Neural cell (in vitro differentiated cells): ENCODE results near the gene NLN.

ENCODE experiments used
- CTCF ChIP-seq: fragments of 450-650 bp; IDR thresholded peaks from 2 replicates; pipeline ENCODE4 v1.5.1; 2014; ENCODE audit warnings: antibody characterized with exemption, mild to moderate bottlenecking, moderate library complexity; ENCODE audit not compliant: poor library complexity, severe bottlenecking
- EP300 ChIP-seq: fragments of 450-650 bp; conservative IDR thresholded peaks from 2 replicates; pipeline ENCODE4 v1.6.1; 2014; ENCODE audit warnings: antibody characterized with exemption, mild to moderate bottlenecking, moderate library complexity; ENCODE audit not compliant: poor library complexity, severe bottlenecking
- EZH2 ChIP-seq: fragments of 200-600, 300-800 bp; shearing (Covaris generic), sonication (generic); IDR thresholded peaks from 2 replicates; pipeline ENCODE4 v1.6.1; 2014; ENCODE audit warnings: antibody characterized with exemption, low read length, borderline replicate concordance, mild to moderate bottlenecking; ENCODE audit not compliant: insufficient read depth, poor library complexity, severe bottlenecking
- MXI1 ChIP-seq: fragments of 450-650 bp; conservative IDR thresholded peaks from 2 replicates; pipeline ENCODE4 v1.6.1; 2014; ENCODE audit warnings: antibody characterized with exemption, mild to moderate bottlenecking; ENCODE audit not compliant: poor library complexity, severe bottlenecking
- POLR2AphosphoS5 ChIP-seq: IDR thresholded peaks from 2 replicates; pipeline ENCODE4 v1.6.1; 2012
- RAD21 ChIP-seq: fragments of 450-650 bp; conservative IDR thresholded peaks from 2 replicates; pipeline ENCODE4 v1.6.1; 2014; ENCODE audit warnings: antibody characterized with exemption, mild to moderate bottlenecking, moderate library complexity
- REST ChIP-seq: IDR thresholded peaks from 2 replicates; pipeline ENCODE4 v1.6.1; 2012; ENCODE audit warnings: borderline replicate concordance
- TAF1 ChIP-seq: IDR thresholded peaks from 2 replicates; pipeline ENCODE4 v1.6.1; 2012; ENCODE audit warnings: low read depth

GRCh38 chr5:65876970-65877369 lies 155.0 kb downstream of the NLN start:
- TF ChIP-seq CTCF (no peak), TAF1 (no peak), POLR2AphosphoS5 (no peak), EZH2 (no peak), RAD21 (no peak), REST (no peak), MXI1 (no peak), EP300 (no peak)
